SK-N-SH treated with all-trans-retinoic acid at 6 μM for 48 hours (cell line): ENCODE results near the gene MTARC1.

ENCODE experiments used
- GLIS3 ChIP-seq: fragments of 250-450 bp; sonication (Bioruptor Pico); IDR thresholded peaks from 2 replicates; pipeline ENCODE4 v1.5.0; 2020; ENCODE audit warnings: mild to moderate bottlenecking, moderate library complexity
- ZC3H10 ChIP-seq: fragments of 250-450 bp; sonication (Bioruptor Pico); IDR thresholded peaks from 2 replicates; pipeline ENCODE4 v1.5.1; 2021; ENCODE audit warnings: mild to moderate bottlenecking, moderate library complexity
- ZNF8 ChIP-seq: fragments of 450-650 bp; formaldehyde crosslinking; IDR thresholded peaks from 2 replicates; pipeline ENCODE4 v1.5.0; 2020; ENCODE audit warnings: mild to moderate bottlenecking, moderate library complexity
- TF ChIP-seq, protein P1 (sequence below): fragments of 250-450 bp; sonication (Bioruptor Pico); IDR thresholded peaks from 2 replicates; pipeline ENCODE4 v1.8.0; 2020; ENCODE audit warnings: mild to moderate bottlenecking, moderate library complexity, borderline replicate concordance

GRCh38 chr1:220796530-220796929 is 9.8 kb downstream of the MTARC1 start:
- TF ChIP-seq GLIS3 (CRISPR knock-in tag) (no peak), ZC3H10 (no peak), ZNF8 (CRISPR knock-in tag) (no peak)
- TF ChIP-seq, protein P1, sequence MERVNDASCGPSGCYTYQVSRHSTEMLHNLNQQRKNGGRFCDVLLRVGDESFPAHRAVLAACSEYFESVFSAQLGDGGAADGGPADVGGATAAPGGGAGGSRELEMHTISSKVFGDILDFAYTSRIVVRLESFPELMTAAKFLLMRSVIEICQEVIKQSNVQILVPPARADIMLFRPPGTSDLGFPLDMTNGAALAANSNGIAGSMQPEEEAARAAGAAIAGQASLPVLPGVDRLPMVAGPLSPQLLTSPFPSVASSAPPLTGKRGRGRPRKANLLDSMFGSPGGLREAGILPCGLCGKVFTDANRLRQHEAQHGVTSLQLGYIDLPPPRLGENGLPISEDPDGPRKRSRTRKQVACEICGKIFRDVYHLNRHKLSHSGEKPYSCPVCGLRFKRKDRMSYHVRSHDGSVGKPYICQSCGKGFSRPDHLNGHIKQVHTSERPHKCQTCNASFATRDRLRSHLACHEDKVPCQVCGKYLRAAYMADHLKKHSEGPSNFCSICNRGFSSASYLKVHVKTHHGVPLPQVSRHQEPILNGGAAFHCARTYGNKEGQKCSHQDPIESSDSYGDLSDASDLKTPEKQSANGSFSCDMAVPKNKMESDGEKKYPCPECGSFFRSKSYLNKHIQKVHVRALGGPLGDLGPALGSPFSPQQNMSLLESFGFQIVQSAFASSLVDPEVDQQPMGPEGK: no peak
